Activated CD4-positive, alpha-beta T cell treated with anti-CD3 and anti-CD28 coated beads, Interleukin-2, Interleukin-6, amounts not matched to agents 100 ng/mL and 50 ng/mL, durations not matched to agents 16 hours and 8 hours (primary cell): ENCODE results near the gene COBL.

ENCODE experiments used
- DNase-seq: peaks from one replicate; pipeline ENCODE4 v3.0.0-alpha.2; 2020

The COBL gene

GRCh38 chr7:51135576-51135975 is 181.0 kb downstream of the COBL start:
- no peak for DNase-seq

DNA sequence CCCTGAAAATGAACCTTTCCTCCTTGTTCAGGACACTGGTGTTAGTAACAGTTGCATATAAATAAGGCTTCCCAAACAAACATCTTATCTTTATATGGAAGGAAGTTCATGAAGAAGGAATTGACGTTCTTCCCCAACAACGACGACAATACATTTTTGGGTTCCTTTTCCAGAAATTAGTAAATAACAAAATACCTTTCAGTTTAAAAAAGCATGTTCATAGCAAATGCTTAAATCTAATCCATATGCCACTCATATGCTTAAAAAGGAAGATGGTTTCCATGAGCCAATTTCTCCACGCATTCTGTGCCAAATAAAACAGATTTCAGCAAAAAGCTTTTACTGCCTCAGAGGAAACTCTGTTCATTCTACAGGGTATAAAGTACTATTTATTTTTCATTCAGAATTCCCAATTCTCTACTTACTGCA is 182.6 kb downstream of the COBL start:
- no peak for DNase-seq

GRCh38 chr7:51132661-51133060 is 183.9 kb downstream of the COBL start:
- no peak for DNase-seq

DNA sequence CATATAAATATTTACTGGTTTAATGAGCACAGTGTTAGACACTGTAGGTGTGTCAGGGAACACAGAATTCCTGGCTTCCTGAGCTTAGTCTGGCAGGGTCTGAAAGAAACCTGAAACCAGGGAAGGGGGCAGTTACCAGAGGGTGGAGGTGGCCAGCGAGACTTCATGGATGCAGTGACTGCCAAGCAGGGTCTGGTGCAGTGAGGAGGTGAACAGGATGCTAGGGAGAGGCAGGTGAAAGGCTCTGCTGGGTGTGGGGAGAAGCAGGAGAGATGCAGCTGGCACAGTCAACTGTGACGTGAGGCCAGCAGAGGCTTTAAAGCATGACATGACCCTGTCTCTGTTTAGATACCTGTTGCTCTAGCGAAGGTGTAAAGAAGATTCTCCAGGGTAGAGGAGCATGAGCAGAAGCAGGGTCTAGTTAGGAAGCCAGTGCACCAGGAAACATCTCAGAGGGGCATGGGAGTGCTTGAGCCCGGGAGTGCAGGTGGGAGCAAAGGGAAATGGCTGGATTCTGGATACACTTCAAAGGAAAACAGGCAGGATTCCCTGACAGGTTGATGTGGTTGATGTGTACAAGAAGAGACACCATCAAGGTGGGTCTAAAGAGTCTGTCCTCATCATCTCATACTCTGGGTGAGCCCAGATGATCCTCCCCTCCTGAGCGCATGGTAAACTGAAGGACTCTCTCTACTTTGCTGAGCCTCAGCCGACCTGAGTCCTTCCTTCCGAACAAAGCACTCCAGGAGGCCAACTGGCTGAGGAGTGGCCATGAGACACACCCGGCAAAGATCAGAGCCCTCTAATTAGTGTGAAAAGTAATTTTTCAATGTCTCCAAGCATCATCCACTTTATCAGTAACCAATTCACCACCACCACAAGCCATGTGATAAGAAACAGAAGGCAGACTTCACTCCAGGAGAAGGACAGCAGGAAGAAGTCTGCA is 186.8 kb downstream of the COBL start:
- no peak for DNase-seq

DNA sequence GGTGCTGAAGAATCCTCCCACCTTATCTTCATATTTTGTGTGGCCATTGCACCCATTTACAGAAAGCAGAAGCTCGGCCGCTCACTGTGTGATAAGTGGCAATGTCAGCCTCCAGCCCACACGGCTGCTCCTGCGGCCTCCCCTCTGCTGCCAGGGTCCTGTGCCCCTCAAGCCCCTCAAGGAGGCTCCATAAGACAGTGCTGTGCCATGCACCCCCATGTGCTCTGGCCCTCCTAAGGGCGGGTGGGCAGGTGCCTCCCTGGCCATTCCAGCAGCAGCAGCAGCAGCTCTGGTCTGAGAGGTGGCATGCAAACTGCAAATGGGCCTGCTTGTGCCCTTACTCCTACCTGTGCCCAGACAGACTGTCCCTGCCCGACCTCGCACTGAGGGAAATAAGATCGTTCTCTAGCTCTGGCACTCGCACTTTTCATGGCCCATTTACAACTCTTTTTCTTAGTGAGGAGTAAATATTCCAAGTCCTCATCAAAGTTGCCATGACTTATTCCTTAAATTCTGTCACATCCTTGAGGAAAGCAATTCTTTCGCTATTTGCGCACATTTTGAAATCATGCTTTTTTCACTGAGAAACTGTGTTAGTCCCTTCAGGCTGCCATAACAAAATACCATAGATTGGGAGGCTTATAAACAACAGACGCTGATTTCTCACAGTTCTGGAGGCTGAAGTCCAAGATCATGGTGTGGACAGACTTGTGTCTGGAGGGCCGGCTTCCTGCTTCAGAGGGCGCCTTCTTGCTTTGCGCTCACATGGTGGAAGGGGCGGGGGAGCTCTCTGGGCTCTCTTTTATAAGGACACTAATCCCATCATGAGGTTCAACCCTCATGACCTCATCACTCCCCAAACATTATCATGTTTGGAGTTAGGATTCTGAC is 187.8 kb downstream of the COBL start:
- no peak for DNase-seq

- DNase-seq = no peak
Measured at GRCh38 chr7:51127618-51127904, 189.0 kb downstream of the COBL start.

- DNase-seq = no peak
Measured at GRCh38 chr7:51126813-51127617, 189.6 kb downstream of the COBL start.

GRCh38 chr7:51126324-51126723 is 190.3 kb downstream of the COBL start:
- no peak for DNase-seq

- no peak for DNase-seq
Measured at GRCh38 chr7:51124321-51124720, 192.3 kb downstream of the COBL start.

DNA sequence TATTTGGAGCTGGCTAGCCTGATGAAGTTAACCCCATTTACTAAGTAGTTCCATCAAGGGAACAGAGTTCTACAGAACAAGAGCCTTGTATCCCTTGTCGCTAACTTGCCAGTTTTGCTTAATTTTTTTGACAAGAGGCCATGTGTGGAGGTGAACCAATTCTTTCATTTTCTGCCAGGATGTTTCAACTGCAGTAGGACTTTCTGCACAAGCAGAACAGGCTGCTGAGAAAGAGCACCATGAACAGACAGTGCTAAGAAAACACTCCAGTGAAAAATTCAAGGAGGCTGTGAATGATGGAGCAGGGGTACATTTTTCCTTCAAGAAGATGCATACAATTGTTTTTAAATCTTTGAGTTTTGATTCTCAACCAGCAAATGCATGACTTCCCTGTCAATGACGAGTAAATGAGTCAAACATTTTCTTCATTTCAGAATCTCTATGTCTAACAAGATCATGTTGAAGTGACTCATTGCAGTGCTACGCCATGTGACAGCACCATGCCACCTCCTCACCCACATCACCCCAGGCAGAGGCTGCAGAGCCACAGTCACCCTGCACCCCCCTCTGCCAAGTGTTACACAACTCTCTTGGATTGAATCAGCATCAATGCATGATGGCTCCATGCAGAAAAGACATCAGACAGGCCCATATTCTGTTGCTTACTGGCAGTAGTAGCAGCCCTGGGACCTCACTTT is 193.1 kb downstream of the COBL start:
- peak; percentile 95 for DNase-seq

DNA sequence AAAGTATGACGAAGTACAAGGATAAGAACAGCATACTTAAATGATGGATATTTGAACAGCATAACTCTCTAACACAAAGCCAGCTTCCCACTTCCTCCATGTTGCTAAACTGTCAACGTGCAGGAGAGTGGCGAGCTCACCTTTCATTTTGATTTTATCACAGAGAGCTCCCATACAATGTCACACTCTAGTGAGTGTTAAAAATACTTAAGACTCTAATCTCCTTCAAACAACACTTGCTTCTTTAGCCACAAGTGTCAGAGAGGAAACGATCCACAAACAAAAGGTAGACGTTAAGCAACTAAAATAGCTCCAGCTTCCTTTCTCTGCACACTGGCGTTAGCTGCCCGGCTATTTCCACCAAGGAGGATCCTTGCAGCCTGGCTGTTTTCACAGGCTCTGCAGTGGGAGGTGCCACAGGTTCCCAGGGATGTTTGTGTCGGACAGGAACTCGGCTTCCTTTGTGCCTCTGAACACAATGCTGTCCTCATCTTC is 194.6 kb downstream of the COBL start:
- peak; percentile 57 for DNase-seq

DNA sequence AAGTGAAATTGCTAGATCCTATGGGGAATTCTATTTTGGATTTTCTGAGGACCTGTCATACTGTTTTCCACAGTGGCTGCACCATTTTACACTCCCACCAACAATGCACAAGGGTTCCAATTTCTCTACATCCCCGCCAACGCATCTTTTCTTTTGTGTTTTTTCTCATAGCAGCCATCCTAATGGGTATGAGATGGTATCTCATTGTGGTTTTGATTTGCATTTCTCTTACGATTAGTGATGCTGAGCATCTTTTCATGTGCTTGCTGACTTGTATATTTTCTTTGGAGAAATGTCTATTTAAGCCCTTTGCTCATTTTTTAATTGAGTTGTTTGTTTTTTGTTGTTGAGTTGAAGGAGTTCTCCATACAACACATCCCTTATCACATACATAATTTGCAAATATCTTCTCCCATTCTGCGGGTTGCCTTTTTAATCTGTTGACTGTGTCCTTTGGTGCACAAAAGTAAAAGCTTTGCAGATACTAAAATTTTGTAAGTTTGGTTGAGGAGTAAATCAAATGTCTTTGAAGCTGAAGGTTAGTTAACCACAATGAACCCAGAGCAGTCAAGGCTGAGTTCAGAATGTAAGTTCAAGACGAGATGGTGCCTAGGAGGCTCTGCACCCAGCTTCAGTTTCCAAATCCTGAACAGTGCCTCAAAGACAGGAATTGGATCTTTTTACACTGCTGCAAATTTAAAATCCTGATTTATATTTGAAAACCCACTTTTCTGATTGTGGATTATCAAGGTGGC is 195.4 kb downstream of the COBL start:
- DNase-seq = peak; percentile 30

GRCh38 chr7:51118628-51119027 is 198.0 kb downstream of the COBL start:
- no peak for DNase-seq

DNA sequence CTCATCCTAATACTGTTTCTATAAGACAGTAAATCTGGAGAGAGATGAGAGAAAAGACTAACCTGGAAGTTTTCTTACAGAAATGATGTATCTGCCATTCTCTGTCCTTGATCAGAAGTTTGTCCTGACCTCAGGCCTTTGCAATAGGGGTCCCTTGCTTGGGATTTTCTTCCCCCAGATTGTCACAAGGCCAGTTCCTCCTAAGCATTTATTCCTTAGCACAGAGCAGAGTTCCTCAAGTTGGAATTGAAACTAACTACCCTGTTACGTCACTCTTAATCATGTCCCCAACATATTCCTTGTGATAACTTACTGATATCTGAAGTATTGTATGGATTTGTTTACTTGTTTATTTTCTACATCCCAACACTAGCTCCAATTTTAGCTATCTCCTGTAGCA is 202.1 kb downstream of the COBL start:
- DNase-seq = no peak

- DNase-seq = no peak
Measured at GRCh38 chr7:51113962-51114361, 202.6 kb downstream of the COBL start.

DNA sequence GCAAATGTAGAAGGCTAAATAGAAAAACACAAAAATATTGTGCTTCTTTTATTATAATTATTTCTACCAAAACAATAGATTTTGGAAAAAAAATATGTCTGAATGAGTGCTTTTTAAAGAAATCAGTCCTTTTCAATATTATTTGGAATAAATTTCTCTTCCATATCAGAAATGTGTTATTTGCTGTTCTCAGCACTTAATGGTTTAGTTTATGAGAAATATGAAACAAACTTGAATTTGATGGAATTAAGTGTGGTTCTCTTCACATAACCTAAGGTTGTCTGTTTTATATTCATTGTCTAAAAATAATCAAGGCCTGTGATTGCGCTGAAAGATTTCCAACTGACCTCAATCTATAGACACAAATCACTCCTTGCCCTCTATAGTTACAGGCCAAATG is 203.0 kb downstream of the COBL start:
- no peak for DNase-seq

GRCh38 chr7:51111241-51111940 is 205.2 kb downstream of the COBL start:
- no peak for DNase-seq

DNA sequence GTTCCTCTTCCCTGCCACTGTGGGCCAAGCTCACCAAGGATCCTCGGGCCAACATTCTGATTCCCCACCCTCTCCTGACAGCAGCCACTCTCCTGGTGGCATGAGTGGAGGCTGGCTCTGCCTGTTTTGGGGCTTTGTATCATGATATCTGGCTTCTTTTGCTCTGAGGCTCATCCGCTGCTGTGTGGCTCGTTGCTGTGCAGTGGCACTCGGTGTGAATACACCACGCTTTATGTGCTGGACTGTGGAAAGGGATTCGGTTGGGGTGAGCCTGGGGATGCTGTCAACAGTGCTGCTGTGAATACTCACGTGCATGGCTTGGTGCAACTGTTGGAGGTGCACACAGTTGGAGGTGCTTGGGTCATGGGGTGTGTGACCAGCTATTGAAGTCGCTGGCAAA is 208.5 kb downstream of the COBL start:
- no peak for DNase-seq

DNA sequence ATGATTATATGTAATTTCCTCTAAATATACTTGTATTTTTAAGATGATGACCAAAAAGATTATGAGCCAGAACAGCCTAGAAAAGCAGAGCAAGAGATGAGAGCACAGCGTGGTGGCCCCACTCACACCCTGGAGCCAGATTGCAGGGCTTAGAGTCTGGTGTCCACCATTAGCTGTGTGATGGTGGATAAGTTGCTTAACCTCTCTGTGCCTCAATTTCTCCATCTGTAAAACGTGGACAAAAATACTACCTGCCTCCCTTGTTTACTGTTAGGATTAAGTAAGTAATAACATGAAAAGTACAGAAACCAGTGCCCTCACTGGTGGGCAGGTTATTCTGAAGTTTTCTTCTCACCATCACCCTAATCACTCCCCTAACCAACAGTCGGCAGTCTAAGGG is 212.3 kb downstream of the COBL start:
- no peak for DNase-seq

DNA sequence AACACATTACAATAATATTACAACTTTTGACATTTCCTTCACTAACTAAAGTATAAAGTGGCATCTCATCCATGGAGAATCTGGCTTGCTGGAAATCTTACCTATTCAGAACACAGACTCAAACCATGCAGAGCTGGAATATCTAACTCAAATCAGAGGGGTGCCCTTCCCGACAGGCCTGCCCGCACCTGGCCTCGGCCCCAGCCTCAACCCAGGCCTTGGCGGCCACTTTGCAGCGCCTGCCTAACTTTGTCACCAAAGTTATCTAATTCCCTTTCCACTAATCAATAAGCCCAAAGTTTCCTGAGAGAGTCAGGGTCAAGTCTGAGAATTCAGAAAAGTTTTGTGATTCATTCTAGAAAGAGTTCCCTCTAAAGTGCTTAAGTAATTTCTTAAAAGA is 212.9 kb downstream of the COBL start:
- no peak for DNase-seq

- no peak for DNase-seq
Measured at GRCh38 chr7:51102828-51103227, 213.8 kb downstream of the COBL start.
